SHP77 treated with DMSO at 0.1 percent for 48 hours (cell line): ENCODE results near the gene RPS6KA4.

ENCODE experiments used
- DNase-seq: peaks from one replicate; lab custom pipeline; 2025; lab: John Stamatoyannopoulos, UW

RPS6KA4 gene

GRCh38 chr11:64327375-64327774 is 31.6 kb upstream of the RPS6KA4 start:
- DNase-seq, result no peak

GRCh38 chr11:64327993-64328392 is 31.0 kb upstream of the RPS6KA4 start:
- DNase-seq, result no peak

DNA sequence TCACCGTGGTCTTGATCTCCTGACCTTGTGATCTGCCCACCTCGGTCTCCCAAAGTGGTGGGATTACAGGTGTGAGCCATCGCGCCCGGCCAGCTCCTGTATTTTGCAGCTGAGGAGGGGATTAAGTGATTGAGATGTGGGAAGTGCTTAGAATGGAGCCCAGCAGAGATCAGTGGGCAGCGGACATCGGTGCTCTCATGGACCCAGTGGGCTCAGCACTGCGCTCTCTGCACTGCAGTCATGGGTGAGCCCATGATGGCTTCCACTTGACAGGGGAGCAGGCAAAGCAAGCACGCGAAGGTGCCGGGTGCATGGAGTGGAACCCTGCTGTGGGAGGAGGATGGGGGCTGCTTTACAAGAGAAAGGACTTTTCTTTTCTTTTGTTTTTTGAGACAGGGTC is 28.1 kb upstream of the RPS6KA4 start:
- DNase-seq, result no peak

GRCh38 chr11:64331569-64332371 is 27.2 kb upstream of the RPS6KA4 start:
- peak; percentile 48 for DNase-seq

GRCh38 chr11:64333556-64333955 is 25.4 kb upstream of the RPS6KA4 start:
- DNase-seq, result no peak

DNA sequence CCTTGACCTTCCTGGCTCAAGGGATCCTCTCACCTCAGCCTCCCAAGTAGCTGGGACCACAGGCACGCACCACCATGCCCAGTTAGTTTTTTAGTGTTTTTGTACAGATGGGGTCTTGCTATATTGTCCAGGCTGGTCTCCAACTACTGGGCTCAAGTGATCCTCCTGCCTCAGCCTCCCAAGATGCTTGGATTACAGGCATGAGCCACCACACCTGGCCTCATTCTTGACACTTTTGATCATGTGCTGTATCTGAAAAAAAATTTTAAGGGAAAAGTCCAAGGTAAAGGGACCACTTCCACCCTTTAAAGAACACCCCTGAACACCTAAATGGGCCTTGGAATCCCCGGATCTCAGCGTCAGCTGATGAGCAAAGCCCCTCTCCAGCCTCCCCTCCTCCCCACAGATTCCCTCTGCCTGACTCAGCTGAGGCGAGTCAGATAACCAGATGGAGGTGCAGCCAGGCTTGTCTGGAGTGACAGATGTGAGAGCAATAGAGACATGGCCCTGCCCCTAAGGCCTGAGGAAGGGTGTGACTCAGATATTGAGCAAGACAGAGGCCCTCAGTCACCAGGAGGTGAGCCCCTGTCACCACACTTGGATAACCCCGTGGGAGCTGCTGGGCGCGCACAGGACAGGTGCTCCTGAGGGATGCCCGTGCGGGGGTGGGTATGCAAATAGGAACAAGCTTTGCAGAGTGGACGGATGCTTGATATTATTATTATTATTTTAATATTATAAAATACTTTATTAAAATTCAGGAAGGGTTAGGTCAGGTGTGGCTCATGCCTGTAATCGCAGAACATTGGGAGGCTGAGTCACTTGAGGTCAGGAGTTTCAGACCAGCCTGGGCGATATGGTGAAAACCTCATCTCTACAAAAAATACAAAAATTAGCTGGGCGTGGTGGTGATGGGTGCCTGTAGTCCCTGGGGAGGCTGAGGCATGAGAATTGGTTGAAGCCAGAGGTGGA is 23.9 kb upstream of the RPS6KA4 start:
- DNase-seq, result peak; percentile 69

DNA sequence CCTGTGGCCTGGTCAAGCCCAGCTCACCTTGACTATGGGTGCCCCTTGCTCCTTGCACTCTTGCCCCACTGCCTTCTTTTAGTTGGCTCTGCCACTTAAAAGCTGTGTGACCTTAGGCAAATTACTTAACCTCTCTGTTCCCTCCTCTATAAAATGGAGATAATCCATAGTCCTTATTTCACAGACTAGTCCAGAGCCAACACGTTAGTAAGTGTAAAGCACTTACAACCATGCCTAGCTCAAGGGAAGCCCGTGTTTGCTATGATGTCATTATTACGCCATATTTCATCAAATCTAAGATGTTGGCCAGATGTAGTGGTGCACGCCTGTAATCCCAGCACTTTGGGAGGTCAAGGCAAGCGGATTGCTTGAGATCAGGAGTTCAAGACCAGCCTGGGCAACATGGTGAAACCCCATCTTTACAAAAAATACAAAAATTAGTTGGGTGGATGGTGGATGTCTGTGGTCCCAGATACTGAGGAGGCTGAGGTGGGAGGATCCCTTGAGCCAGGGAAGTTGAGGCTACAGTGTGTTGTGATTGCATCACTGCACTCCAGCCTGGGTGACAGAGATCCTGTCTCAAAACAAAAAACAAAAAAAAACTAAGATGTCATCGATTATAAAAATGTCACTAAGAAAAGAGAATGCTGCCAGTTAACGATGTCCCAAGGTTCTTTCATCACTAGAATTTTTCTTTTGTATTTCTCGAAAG is 21.3 kb upstream of the RPS6KA4 start:
- no peak for DNase-seq

DNA sequence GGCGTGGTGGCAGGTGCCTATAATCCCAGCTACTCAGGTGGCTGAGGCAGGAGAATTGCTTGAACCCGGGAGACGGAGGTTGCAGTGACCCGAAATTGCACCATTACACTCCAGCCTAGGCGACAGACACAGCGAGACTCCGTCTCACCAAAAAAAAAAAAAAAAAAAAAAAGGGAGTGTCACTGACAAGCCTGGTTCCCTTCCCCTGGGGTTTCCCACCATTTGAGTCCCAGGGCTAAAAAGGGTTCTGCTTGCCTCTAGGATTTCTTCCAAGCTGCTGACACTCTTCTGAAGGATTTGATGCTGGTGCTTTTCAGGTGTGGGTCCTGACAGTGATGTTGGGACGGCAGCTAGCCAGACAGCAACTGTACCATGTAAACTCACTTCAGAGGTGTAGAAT is 20.2 kb upstream of the RPS6KA4 start:
- DNase-seq, result no peak

- no peak for DNase-seq
Measured at GRCh38 chr11:64339286-64339685, 19.7 kb upstream of the RPS6KA4 start.

- DNase-seq, result no peak
Measured at GRCh38 chr11:64339754-64340408, 19.1 kb upstream of the RPS6KA4 start, which contains the start of gene CCDC88B. Gene CCDC88B (plus strand): TSS chr11:64340204. CDS start chr11:64340267, 63 bp downstream.

- no peak for DNase-seq
Measured at GRCh38 chr11:64340671-64341335, 18.2 kb upstream of the RPS6KA4 start.

DNA sequence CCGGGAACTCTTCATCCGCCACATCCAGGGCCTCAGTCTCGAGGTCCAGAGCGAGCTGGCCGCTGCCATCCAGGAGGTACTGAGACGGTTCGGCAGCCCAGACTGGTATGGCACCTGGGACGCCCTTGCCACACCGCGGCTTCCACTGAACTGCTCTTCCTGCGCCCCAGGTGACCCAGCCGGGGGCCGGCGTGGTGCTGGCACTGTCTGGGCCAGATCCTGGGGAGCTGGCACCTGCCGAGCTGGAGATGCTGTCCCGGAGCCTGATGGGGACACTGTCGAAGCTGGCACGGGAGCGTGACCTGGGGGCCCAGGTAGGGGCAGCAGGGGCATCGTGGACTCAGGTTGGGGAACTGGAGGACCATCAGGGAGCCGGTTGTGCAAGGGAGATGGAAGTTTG is 17.5 kb upstream of the RPS6KA4 start:
- no peak for DNase-seq

- peak; percentile 41 for DNase-seq
Measured at GRCh38 chr11:64341851-64342791, 16.8 kb upstream of the RPS6KA4 start.

GRCh38 chr11:64342869-64343745 is 15.9 kb upstream of the RPS6KA4 start:
- no peak for DNase-seq

DNA sequence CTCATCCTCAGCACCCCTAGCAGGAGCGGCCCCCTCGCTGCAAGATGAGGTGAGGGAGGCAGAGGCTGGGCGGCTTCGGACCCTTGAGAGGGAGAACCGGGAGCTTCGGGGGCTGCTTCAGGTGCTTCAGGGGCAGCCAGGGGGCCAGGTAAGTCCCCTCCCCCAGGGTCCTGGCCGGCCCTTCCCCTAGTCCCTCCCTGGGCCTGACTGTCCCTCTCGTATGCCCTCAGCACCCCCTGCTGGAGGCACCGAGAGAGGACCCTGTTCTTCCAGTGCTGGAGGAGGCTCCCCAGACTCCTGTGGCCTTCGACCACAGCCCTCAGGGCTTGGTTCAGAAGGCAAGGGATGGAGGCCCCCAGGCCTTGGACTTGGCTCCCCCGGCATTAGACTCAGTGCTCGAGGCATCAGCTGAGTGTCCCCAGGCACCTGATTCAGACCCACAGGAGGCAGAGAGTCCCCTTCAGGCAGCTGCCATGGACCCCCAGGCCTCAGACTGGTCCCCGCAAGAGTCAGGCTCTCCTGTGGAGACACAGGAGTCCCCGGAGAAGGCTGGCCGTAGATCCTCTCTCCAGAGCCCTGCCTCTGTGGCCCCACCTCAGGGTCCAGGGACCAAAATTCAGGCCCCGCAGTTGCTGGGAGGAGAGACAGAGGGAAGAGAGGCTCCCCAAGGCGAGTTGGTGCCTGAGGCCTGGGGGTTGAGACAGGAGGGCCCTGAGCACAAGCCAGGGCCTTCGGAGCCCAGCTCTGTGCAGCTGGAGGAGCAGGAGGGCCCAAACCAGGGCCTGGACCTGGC is 15.0 kb upstream of the RPS6KA4 start:
- DNase-seq, result no peak

- DNase-seq, result no peak
Measured at GRCh38 chr11:64344787-64345186, 14.2 kb upstream of the RPS6KA4 start.

DNA sequence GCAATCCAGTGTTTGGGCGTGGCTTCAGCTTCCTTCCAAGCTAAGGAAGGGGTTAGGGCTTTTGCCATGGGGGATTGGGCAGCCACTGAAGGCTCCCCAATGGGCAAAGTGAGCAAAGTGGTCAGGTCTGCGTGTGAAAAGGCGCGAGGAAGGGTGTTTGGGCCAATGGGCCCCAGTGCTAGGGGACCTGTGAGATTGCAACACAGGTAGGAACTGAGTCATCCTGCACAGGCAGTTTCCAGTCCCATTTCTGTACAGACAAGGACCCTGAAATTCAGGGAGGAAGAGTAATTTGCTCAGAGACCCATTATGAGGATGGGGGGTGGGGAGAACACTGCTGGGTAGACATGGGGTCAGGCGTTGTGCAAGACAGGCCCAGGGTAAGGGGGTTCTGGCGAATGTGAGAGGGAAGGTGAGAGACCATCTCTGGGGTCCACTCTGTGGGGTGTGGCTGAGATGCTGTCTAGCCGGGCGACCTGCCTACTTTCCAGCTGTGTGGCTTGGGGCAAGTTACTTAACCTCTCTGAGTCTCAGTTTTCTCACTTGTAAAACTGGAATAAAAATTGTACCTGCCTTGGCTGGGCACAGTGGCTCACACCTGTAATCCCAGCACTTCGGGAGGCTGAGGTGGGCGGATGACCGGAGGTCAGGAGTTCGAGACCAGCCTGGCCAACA is 11.6 kb upstream of the RPS6KA4 start:
- no peak for DNase-seq
